Glutamatergic neuron (in vitro differentiated cells): ENCODE results near the gene SUMO3. TPM values are rescaled to one million over a fixed set of nuclear protein-coding genes. Genes with fewer than 3 reads are reported as not detected.

ENCODE experiments used
- DNase-seq: peaks from one replicate; pipeline ENCODE4 v3.0.0; 2022
- H3K27ac Mint-ChIP-seq: one replicate; pipeline ENCODE4 v1.8.0; 2020; ENCODE audit warnings: mild to moderate bottlenecking, mixed read lengths, inconsistent platforms; ENCODE audit not compliant: unreplicated experiment
- H3K27me3 Mint-ChIP-seq: one replicate; pipeline ENCODE4 v1.8.0; 2020; ENCODE audit warnings: mild to moderate bottlenecking, moderate library complexity, mixed read lengths, inconsistent platforms; ENCODE audit not compliant: unreplicated experiment
- H3K36me3 Mint-ChIP-seq: one replicate; pipeline ENCODE4 v1.8.0; 2020; ENCODE audit warnings: mild to moderate bottlenecking, mixed read lengths, inconsistent platforms; ENCODE audit not compliant: unreplicated experiment
- H3K4me1 Mint-ChIP-seq: one replicate; pipeline ENCODE4 v1.8.0; 2020; ENCODE audit warnings: mild to moderate bottlenecking, low read depth, mixed read lengths, inconsistent platforms; ENCODE audit not compliant: unreplicated experiment
- H3K4me3 Mint-ChIP-seq: one replicate; pipeline ENCODE4 v1.8.0; 2020; ENCODE audit warnings: mild to moderate bottlenecking, mixed read lengths, inconsistent platforms; ENCODE audit not compliant: unreplicated experiment
- H3K9me3 Mint-ChIP-seq: one replicate; pipeline ENCODE4 v1.8.0; 2020; ENCODE audit warnings: mild to moderate bottlenecking, moderate library complexity, mixed read lengths, inconsistent platforms; ENCODE audit not compliant: unreplicated experiment
- CTCF ChIP-seq: fragments of 200-600 bp; sonication (generic); IDR thresholded peaks from one replicate; pipeline ENCODE4 v1.5.0; 2021; ENCODE audit not compliant: partially characterized antibody, unreplicated experiment
- total RNA-seq: library from RNA; stranded (reverse); fragmentation: NEBNext Ultra II Directional; extraction: Animal tissue kit (Norgen Biotek cat#: 25700); gene quantifications from one replicate; pipeline ENCODE4 v1.2.1, GENCODE V29; 2021; ENCODE audit not compliant: unreplicated experiment

SUMO3 gene
- total RNA-seq, 1 donor from 2014 or later, result 63.5 TPM

GRCh38 chr21:44820851-44821250 lies 3.0 kb upstream of the SUMO3 start:
- no peak for TF ChIP-seq CTCF
- H3K4me3 Mint-ChIP-seq, result no peak overlapping the region
- H3K27me3 Mint-ChIP-seq, result peaks cover 9% of the 10 kb centered on the region
- H3K9me3 Mint-ChIP-seq, result peaks cover 24% of the 10 kb centered on the region
- H3K36me3 Mint-ChIP-seq, result peaks cover 32% of the 10 kb centered on the region
- no peak for DNase-seq
- peaks cover 5% of the 10 kb centered on the region for H3K4me1 Mint-ChIP-seq
- no peak overlapping the region for H3K27ac Mint-ChIP-seq

DNA sequence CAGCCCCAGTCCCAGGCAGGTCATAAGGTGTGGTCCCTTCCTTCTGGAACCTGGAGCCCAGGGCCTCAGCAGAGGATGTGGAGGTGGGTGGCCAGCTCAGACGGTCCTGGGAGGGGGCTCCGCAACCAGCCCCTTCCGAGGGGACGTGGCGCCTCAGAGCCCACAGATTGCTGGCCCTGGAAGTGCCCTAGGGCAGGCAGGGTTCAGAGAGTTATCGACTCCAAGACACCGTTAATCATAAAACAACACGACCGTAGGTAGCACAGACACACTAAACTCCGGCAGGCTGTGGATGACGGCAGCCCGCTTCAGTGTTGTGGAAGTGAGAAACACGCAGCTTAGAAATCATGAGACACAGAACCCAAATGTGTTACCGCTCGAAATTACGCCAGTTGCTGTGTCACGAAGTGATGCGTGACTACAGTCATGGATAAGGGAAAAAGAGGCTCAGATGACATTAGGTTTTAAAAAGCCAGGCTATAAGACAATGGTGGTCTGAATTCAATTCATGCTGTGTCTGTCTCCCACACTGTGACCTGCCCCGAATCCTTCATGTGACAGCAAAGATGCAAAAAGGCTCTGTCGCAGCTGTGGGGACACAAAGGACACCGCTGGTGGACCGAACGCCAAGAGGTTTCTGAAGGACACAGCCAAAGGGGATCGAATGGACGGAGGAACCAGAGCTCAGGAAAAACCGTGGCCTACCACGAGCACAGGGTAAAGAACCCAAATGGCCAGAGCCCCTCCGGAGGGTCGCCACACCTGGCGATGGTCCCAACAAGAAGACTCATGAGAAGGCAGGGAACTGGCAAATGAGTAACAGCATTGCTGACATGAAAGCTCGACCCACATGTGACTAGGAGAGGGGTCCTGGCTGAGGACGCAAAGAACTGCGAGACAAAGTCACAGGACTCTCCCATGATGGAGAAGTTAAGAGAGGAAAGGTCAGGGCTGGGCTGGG lies 1.7 kb upstream of the SUMO3 start:
- Mint-ChIP-seq H3K4me1 (peaks cover 7% of the 10 kb centered on the region), H3K9me3 (peaks cover 24% of the 10 kb centered on the region), H3K4me3 (peak overlapping the region; percentile 25), H3K27me3 (peaks cover 9% of the 10 kb centered on the region), H3K27ac (no peak overlapping the region), H3K36me3 (peaks cover 31% of the 10 kb centered on the region)
- no peak for DNase-seq
- TF ChIP-seq CTCF, result no peak

GRCh38 chr21:44818640-44819011 lies 764 bp upstream of the SUMO3 start:
- H3K4me3 Mint-ChIP-seq, result no peak overlapping the region
- H3K27ac Mint-ChIP-seq, result no peak overlapping the region
- no peak for TF ChIP-seq CTCF
- peaks cover 28% of the 10 kb centered on the region for H3K36me3 Mint-ChIP-seq
- peaks cover 22% of the 10 kb centered on the region for H3K9me3 Mint-ChIP-seq
- DNase-seq, result no peak
- H3K27me3 Mint-ChIP-seq, result peaks cover 7% of the 10 kb centered on the region
- H3K4me1 Mint-ChIP-seq, result peaks cover 7% of the 10 kb centered on the region

- peaks cover 17% of the 10 kb centered on the region for H3K36me3 Mint-ChIP-seq
- H3K27me3 Mint-ChIP-seq, result peaks cover 5% of the 10 kb centered on the region
- no peak overlapping the region for H3K27ac Mint-ChIP-seq
- DNase-seq, result peak; percentile 94
- H3K9me3 Mint-ChIP-seq, result peaks cover 14% of the 10 kb centered on the region
- TF ChIP-seq CTCF, result no peak
- peaks cover 14% of the 10 kb centered on the region for H3K4me1 Mint-ChIP-seq
- H3K4me3 Mint-ChIP-seq, result peak overlapping the region; percentile 71
These were observed 369 bp downstream of the SUMO3 start for GRCh38 chr21:44817506-44817880.
